HepG2 (cell line): ENCODE data around the gene ATG13. TPM values are rescaled to one million over a fixed set of nuclear protein-coding genes. Genes with fewer than 3 reads are reported as not detected.

Experiments
- ATAC-seq: fragments of 200-7000 bp; cut with Tn5 transposase; 3 replicates; pipeline ENCODE4 v1.9.1; 2020; ENCODE audit warnings: mild to moderate bottlenecking, moderate library complexity
- BruUV-seq: library from RNA; stranded (reverse); fragments of 400-500 nt; replicated peaks from 2 replicates; lab custom pipeline; 2021; lab: Mats Ljungman, UMichigan
- CTCF ChIA-PET: fragments of 300-600 bp; formaldehyde crosslinking; extraction: SDS; loops from one replicate; lab custom pipeline; 2021; ENCODE audit warnings: low total read pairs, inconsistent platforms, low intra/inter-chr PET ratio; lab: Yijun Ruan, JAX
- POLR2A ChIA-PET: fragments of 350-600 bp; sonication (Branson Sonifier 250); formaldehyde crosslinking; loops from one replicate; lab custom pipeline; 2020; ENCODE audit warnings: antibody characterized with exemption, inconsistent platforms; lab: Yijun Ruan, JAX
- DNase-seq: peaks from one replicate; pipeline ENCODE4 v3.0.0-alpha.2; 2015; ENCODE audit warnings: low spot score
- FAIRE-seq: peaks from 3 replicates; lab custom pipeline; 2011; peaks lifted over from hg19 to GRCh38; lab: Jason Lieb, UNC
- H2AFZ ChIP-seq: one replicate; pipeline ENCODE4 v1.6.1; 2011; ENCODE audit warnings: low read length, inconsistent platforms
- H3K27ac ChIP-seq: fragments of 300-600 bp; 3 replicates; pipeline ENCODE4 v1.8.0; 2011; ENCODE audit warnings: mixed run types, mild to moderate bottlenecking, mixed read lengths, low read length, inconsistent platforms; ENCODE audit not compliant: insufficient read depth; ENCODE audit errors: extremely low read length
- H3K27me3 ChIP-seq, 2 experiments: fragments of 200-600 bp in 1 of 2; 2 replicates in 1 of 2; 3 replicates in 1 of 2; pipeline versions ENCODE4 v1.6.0 to v1.8.0; 2011; ENCODE audit warnings: low read length in 2 of 2, mild to moderate bottlenecking in 2 of 2, moderate library complexity in 2 of 2, inconsistent platforms in 1 of 2; ENCODE audit not compliant: insufficient read depth in 2 of 2, control insufficient read depth in 1 of 2
- H3K36me3 ChIP-seq, 2 experiments: fragments of 200-600 bp in 1 of 2; replicated peaks in 1 of 2; 2 replicates in 1 of 2; 3 replicates in 1 of 2; pipeline versions ENCODE4 v1.5.1 to v1.8.0; 2011; ENCODE audit warnings: low read length in 2 of 2, inconsistent platforms in 1 of 2; ENCODE audit not compliant: insufficient read depth in 2 of 2, control insufficient read depth in 1 of 2
- H3K4me1 ChIP-seq: 2 replicates; pipeline ENCODE4 v1.5.1; 2012; ENCODE audit warnings: low read length, inconsistent platforms; ENCODE audit not compliant: insufficient read depth
- H3K4me2 ChIP-seq: 2 replicates; pipeline ENCODE4 v1.6.0; 2011; ENCODE audit warnings: low read depth, low read length, inconsistent platforms
- H3K4me3 ChIP-seq, 3 experiments: fragments of 200-600 bp in 1 of 3; sonication (generic), shearing (Covaris generic) in 1 of 3; replicated peaks in 1 of 3; 2 replicates each; pipeline ENCODE4 v1.5.1; 2011 to 2016; ENCODE audit warnings: low read length in 3 of 3, inconsistent platforms in 2 of 3, low read depth in 2 of 3, mild to moderate bottlenecking in 2 of 3, control low read depth in 1 of 3, mixed read lengths in 1 of 3; ENCODE audit not compliant: insufficient read depth in 1 of 3
- H3K79me2 ChIP-seq: one replicate; pipeline ENCODE4 v1.6.1; 2011; ENCODE audit warnings: low read length, inconsistent platforms; ENCODE audit not compliant: insufficient read depth
- H3K9ac ChIP-seq: 2 replicates; pipeline ENCODE4 v1.6.0; 2011; ENCODE audit warnings: mild to moderate bottlenecking, low read depth, low read length, inconsistent platforms; ENCODE audit not compliant: insufficient read depth
- H3K9me3 ChIP-seq: 2 replicates; pipeline ENCODE4 v1.5.1; 2012; ENCODE audit warnings: mild to moderate bottlenecking, low read length
- H4K20me1 ChIP-seq: 2 replicates; pipeline ENCODE4 v1.6.0; 2011; ENCODE audit warnings: inconsistent platforms, mild to moderate bottlenecking, low read length, moderate library complexity; ENCODE audit not compliant: insufficient read depth
- CAMTA2 ChIP-seq: sonication (generic); formaldehyde crosslinking; IDR thresholded peaks from 2 replicates; pipeline ENCODE4 v1.4.0; 2020; ENCODE audit warnings: mild to moderate bottlenecking, missing genetic modification reagents, borderline replicate concordance
- HNF1A ChIP-seq, 2 experiments: sonication (generic) in 1 of 2; formaldehyde crosslinking in 1 of 2; IDR thresholded peaks; 2 replicates each; pipeline versions ENCODE4 v1.4.0 to v1.6.1; 2016 to 2020; ENCODE audit warnings: borderline replicate concordance in 1 of 2, low read depth in 1 of 2, mild to moderate bottlenecking in 1 of 2, missing genetic modification reagents in 1 of 2
- ZNF790 ChIP-seq: sonication (generic); formaldehyde crosslinking; IDR thresholded peaks from 2 replicates; pipeline ENCODE4 v1.8.0; 2022; ENCODE audit warnings: missing genetic modification reagents, mild to moderate bottlenecking, borderline replicate concordance
- WGBS: methylation state at CpG from one replicate; pipeline ENCODE4 v1.1.6; 2017; ENCODE audit warnings: low lambda C conversion rate; 5-methylcytosine and 5-hydroxymethylcytosine counted together
- in situ Hi-C: cut with HindIII; loops from 2 replicates; pipeline ENCODE4 v1.10.0; 2017; ENCODE audit warnings: low pct_unique_long_range_greater_than_20kb; ENCODE audit not compliant: extremely low pct_ligation_motif_present
- intact Hi-C: fragments of 100-400 bp; cut with micrococcal nuclease; formaldehyde crosslinking; loops from one replicate; pipeline ENCODE4 v1.10.0; 2022; ENCODE audit not compliant: unreplicated experiment
- polyA plus RNA-seq, 8 experiments: library from polyadenylated mRNA; depleted of rRNA in 3 of 8; stranded (reverse) in 7 of 8; unstranded in 1 of 8; fragments of >200 nt; fragmentation: Illumina TruSeq in 4 of 8; extraction: Trizol in 4 of 8; gene quantifications; 2 replicates each; pipeline versions ENCODE4 v1.2.1 to v1.2.3, GENCODE V29; 2011 to 2016; ENCODE audit warnings: low read depth in 4 of 8, missing spikeins in 1 of 8, mixed read lengths in 1 of 8; ENCODE audit not compliant: insufficient read depth in 1 of 8
- total RNA-seq, 5 experiments: library from RNA; depleted of rRNA; stranded (reverse); fragments of >200 nt; fragmentation: Illumina TruSeq; extraction: Trizol; gene quantifications; 2 replicates each; pipeline ENCODE4 v1.2.3, GENCODE V29; 2016; ENCODE audit warnings: low read depth in 1 of 5

ATG13 gene
- total and polyA plus RNA-seq, 2 of the 13 experiments (the other 11 are each of a cell fraction or from before 2014, with no cell fraction given) = 55.0 to 77.3 TPM

GRCh38 chr11:46655631-46656030, 38.3 kb downstream of the ATG13 start:
- no TSS peak for BruUV-seq
- Histone ChIP-seq H3K4me3 (no peak overlapping the region), H3K27ac (no peak overlapping the region), H3K27me3 (no peaks in the 10 kb centered on the region)
- POLR2A ChIA-PET = no interaction called here
- no peak for TF ChIP-seq ZNF790 (CRISPR knock-in tag)
- TF ChIP-seq HNF1A (IDR thresholded peaks at IDR 0.05; ENCODE audit: low read depth) = no peak
- no peak for TF ChIP-seq HNF1A (CRISPR knock-in tag; IDR thresholded peaks at IDR 0.05; ENCODE audit: borderline replicate concordance)
- TF ChIP-seq CAMTA2 = no peak
- TF ChIP-seq, all 625 proteins: peak for 0
- Histone ChIP-seq H3K4me2 (no peak overlapping the region), H3K36me3 (peaks cover 31 to 73% of the 10 kb centered on the region in 2 experiments), H4K20me1 (no peaks in the 10 kb centered on the region), H3K9me3 (no peaks in the 10 kb centered on the region), H3K4me1 (peaks cover 10% of the 10 kb centered on the region), H2AFZ (no peak overlapping the region), H3K79me2 (no peaks in the 10 kb centered on the region), H3K9ac (no peak overlapping the region)
- FAIRE-seq (no peak), ATAC-seq (no peak), DNase-seq (no peak)
- 95% methylated on average over 4 of the region's 4 CpGs for WGBS
- CTCF ChIA-PET = no interaction called here
- intact Hi-C loops = no loop called here
- in situ Hi-C loops = no loop called here
